Mesenteric fat pad (tissue), 1 donor: Measurements from ENCODE around the gene RTN4. TPM values are rescaled to one million over a fixed set of nuclear protein-coding genes. Genes with fewer than 3 reads are reported as not detected.

Experiments
- DNase-seq: peaks from one replicate; pipeline ENCODE4 v3.0.0-alpha.2; 2020; ENCODE audit warnings: low spot score
- total RNA-seq: library from RNA; stranded (reverse); fragmentation: NEBNext Ultra II Directional; extraction: Animal tissue kit (Norgen Biotek cat#: 25700); gene quantifications from one replicate; pipeline ENCODE4 v1.2.1, GENCODE V29; 2021
- donor health status: DM: yes; HTN: yes; CAD: no.

The RTN4 gene
- total RNA-seq, 1 donor from 2014 or later, result 681 TPM

DNA sequence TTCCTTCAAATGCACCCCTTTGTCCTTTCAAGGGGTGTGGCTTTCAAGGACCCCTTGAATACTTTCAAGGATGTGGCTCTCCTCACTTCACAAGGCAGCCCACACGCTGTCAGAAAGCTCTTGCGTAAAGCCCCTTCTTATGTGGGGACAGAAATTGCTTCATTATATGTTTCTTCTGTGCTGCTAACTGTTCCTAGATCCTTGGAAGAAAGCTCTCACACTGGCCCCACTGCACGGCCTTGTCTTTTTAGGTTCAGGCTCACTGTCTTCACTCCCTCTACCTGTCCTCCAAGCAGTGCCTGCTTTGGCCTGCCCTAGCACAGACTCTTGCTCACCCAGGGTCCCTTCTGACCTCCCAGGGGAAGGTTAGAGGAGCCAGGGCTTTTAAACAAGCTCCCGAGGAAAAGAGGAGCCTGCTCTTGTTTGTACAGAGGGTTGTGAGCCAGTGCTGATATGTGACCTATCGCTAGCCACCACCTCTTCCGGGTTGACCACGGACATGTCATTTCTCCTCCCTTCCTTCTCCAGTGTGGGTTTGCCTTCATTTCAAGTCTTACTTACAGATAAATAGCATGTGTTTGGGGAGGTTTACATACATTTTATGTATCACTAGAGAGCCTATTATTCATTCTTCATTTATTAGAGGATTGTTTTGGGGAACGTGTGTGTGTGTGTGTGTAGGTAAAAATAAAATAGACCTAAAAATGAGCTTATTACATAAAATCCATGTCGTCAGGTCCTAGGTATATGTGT, 94.7 kb downstream of the RTN4 start:
- DNase-seq, result no peak

DNA sequence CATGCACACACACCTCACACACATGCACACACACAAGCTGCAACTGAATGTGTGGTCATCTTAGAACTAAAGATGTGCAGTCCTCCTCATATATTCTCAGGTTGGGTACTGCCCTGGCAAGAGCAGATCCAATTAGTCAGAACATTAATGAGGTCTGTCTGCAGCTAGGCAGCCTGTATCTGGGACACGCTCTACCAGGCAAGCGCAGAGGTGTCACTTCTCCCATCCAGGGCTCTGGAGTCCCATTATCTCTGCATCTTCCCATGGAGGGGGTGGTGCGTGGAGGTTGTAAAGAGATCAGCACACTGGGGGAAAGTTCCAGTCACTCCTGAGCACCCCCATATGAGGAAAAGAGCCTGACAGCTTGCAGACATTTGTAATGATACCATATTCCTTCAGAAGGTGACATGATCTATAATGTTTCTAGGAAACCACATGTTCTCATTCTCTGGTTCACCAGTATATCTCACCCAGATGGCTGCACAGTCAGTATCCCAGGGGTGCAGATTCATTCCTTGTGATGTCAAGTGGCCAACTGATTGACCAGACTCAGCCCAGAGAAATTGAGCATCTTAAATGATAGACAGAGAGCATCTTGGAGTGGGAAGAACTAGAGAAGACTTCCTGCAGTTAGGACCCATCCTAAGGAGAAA, 95.4 kb downstream of the RTN4 start:
- DNase-seq, result no peak

GRCh38 chr2:54954158-54954557, 96.1 kb downstream of the RTN4 start:
- DNase-seq, result no peak

- DNase-seq, result no peak
Measured at GRCh38 chr2:54952978-54953456, 97.2 kb downstream of the RTN4 start.

- no peak for DNase-seq
Measured at GRCh38 chr2:54952425-54952824, 97.8 kb downstream of the RTN4 start.

GRCh38 chr2:54950811-54951210, 99.4 kb downstream of the RTN4 start:
- DNase-seq, result no peak

DNA sequence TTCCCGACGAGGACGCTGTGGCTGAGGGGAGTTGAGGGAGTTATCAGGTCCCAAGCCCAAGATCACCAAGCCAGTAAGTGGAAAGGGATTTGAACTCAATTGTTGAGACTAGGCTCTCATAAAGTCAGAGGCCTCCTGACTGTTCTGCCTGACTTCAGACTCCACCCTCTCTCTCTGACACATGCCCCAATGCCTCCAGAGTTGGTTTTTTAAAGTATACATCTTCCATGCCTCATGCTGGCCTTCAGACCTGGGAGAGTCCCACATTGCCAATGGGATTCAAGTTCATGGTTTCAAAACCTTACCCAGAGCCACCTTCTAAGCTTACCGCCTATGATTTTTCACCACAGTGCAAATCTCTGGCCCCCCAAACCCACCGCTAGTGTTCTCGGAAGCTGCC, 100.8 kb downstream of the RTN4 start:
- no peak for DNase-seq

DNA sequence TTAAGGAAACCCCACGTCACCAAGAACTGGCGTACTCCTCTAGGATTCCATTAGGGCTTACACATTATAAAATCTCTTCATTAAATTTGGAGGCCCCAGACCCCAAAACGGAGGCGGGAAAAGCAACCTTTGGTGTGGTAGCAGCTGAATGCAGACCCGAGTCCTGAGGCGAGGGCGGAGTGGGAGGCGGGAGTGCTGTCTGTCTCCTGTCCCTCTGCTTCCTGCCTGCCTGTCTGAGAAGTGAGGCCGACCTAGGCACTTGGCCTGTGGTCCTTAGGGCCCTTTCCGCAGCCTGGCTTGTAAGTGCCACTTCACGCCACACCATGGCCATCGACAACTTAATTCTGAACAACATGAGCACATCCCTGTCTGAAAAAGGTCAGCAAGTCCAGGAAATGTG, 102.1 kb downstream of the RTN4 start:
- no peak for DNase-seq

DNA sequence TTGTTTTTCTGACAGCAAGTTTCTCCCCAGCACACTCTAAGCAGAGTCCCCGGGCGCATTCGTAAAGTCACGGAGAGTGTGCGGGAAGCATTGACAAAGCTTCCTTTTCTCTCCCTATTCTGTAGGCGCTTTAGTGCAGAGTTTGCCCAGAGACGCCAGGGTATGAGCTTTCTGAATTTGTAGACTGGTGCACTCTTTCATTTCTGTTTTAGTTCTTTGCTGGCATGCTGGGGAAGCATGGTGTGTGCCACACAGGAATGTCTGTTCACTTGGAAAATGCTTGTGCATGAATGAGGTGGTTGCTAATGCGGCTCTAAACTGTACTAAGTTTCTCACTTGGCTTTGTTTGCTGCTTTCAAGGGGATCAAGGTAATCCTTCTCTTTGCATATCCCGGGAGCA, 102.6 kb downstream of the RTN4 start:
- no peak for DNase-seq

DNA sequence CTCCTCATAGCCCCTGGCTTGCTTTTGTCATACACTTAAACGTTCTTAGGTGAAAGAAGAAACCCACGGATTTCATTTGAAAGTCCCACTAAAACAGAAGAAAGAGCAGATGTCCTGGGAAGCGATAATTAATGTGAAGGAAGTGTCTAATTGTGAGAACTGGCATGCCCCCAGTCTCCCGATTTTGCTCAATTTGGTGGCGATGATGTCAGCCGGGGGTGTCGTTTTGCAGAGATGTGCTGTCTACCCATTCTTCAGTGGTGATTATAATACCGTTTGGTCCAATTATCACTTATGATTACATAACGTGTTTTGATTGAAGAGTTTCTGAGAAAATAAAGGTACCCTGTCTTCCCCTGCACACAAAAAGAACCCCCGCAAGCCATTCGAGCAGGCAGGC, 103.1 kb downstream of the RTN4 start:
- DNase-seq, result no peak

GRCh38 chr2:54946220-54946805, 103.9 kb downstream of the RTN4 start:
- no peak for DNase-seq

GRCh38 chr2:54945391-54946219, 104.6 kb downstream of the RTN4 start:
- no peak for DNase-seq

GRCh38 chr2:54944724-54945326, 105.4 kb downstream of the RTN4 start:
- no peak for DNase-seq

DNA sequence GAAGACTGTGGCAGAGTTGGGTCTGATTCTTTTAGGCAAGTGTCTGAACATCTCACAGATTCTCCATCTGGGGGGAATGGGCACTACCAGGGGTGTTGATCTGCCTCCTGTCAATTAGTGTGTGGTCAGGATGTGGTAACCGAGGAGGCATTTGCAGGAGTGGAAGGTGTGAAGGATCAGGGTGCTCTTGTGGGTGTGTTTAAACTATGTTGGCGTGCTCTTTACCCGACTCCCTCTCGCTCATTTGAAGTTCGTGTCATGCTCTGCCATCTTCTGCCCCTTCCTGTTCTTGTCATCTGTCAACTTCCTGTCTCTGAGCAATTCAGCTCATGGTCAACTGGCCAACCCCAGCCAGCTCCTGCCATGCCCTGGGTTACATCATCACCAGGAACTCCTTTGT, 107.9 kb downstream of the RTN4 start:
- DNase-seq, result no peak

DNA sequence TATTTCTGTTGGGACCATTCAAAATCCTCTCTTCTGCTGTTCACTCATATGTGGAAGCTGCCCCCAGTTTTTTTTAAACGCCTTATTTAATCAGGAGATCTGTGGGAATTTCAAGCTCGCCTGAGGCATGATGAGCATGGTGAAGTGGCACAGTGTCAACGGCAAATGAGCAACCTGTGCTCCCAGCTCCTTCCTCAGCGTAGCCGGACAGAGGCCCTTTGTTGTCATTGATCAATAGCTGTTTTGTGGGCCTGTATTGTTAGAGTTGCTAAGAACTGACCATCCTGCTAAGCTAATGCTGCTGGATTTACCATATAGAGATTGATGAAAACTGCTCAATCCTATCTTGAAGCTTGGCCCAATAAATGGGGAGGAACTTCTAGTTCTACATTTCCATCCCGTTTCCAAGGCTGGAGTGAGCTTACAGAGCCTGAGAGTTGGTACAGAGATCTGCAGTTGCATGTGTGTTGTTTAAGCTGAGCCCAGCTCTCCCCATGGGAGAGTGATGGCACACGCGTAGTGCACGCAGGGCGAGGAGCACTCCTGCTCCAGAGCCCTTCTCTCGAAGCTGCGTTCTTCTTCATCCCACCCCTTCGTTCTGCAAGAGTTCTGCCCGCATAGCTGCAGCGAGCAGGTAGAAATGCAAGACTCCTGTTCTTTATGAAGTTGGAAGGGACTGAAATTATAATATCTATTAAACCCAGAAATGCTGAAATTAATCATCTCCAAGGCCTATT, 108.8 kb downstream of the RTN4 start:
- DNase-seq, result no peak

- no peak for DNase-seq
Measured at GRCh38 chr2:54940723-54941122, 109.5 kb downstream of the RTN4 start.

GRCh38 chr2:54939446-54940118, 110.7 kb downstream of the RTN4 start:
- DNase-seq, result no peak

DNA sequence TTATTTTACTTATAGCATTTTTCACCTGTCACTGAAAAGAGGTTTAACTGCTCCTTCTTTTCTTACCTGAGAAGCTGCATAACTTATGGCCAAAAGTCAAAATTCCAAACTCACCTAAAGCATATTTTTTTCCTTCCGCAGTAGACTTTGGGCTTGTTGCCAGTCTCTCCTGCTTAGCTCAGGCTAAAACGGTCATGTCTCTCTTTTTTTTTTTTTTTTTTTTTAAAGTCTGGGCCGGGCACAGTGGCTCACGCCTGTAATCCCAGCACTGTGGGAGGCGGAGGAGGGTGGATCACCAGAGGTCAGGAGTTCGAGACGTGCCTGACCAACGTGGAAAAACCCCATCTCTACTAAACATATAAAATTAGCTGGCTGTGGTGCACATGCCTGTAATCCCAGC, 113.5 kb downstream of the RTN4 start:
- no peak for DNase-seq

- DNase-seq, result no peak
Measured at GRCh38 chr2:54935389-54935788, 114.9 kb downstream of the RTN4 start.

GRCh38 chr2:54931473-54931872, 118.8 kb downstream of the RTN4 start:
- DNase-seq, result no peak
